ENCODE measurements around the gene VPS54. TPM values are rescaled to one million over a fixed set of nuclear protein-coding genes. Genes with fewer than 3 reads are reported as not detected.
"Not testable (repeated sequence)": the region's sequence is repeated elsewhere in the genome, so short reads cannot be mapped to it uniquely, and the experiment has no call there.

The VPS54 gene
- total RNA-seq, 1 donor = 18.8 TPM

- no peak for DNase-seq (ENCODE audit: insufficient read length, low spot score, missing footprints)
- Histone ChIP-seq H3K4me3 (ENCODE audit: insufficient read depth, low read length) (no peak overlapping the region), H3K27ac (ENCODE audit: low read depth, low read length) (no peak overlapping the region), H2AFZ (ENCODE audit: low read length) (no peak overlapping the region), H4K20me1 (ENCODE audit: insufficient read depth, low read length) (no peaks in the 10 kb centered on the region), H3K4me1 (ENCODE audit: insufficient read depth, low read length) (no peaks in the 10 kb centered on the region), H3K36me3 (ENCODE audit: insufficient read depth, low read length) (peaks cover 21% of the 10 kb centered on the region), H3K27me3 (ENCODE audit: insufficient read depth, low read length) (no peaks in the 10 kb centered on the region), H3K79me2 (ENCODE audit: insufficient read depth, low read length) (no peaks in the 10 kb centered on the region), H3K9me3 (ENCODE audit: low read depth, low read length) (no peaks in the 10 kb centered on the region), H3K4me2 (ENCODE audit: insufficient read depth, low read length) (no peak overlapping the region)
- TF ChIP-seq CTCF (IDR thresholded peaks at IDR 0.05; ENCODE audit: extremely low read depth, low read depth, low read length) = no peak
Observed at GRCh38 chr2:63976125-63976510, 43.1 kb downstream of the VPS54 start.

GRCh38 chr2:63975437-63976124 is 43.6 kb downstream of the VPS54 start:
- no peaks in the 10 kb centered on the region for H3K4me1 ChIP-seq (ENCODE audit: insufficient read depth, low read length)
- no peak overlapping the region for H3K4me2 ChIP-seq (ENCODE audit: insufficient read depth, low read length)
- no peak overlapping the region for H2AFZ ChIP-seq (ENCODE audit: low read length)
- H3K27me3 ChIP-seq (ENCODE audit: insufficient read depth, low read length) = no peaks in the 10 kb centered on the region
- TF ChIP-seq CTCF (IDR thresholded peaks at IDR 0.05; ENCODE audit: extremely low read depth, low read depth, low read length) = no peak
- no peaks in the 10 kb centered on the region for H3K79me2 ChIP-seq (ENCODE audit: insufficient read depth, low read length)
- peaks cover 21% of the 10 kb centered on the region for H3K36me3 ChIP-seq (ENCODE audit: insufficient read depth, low read length)
- H3K27ac ChIP-seq (ENCODE audit: low read depth, low read length) = no peak overlapping the region
- no peaks in the 10 kb centered on the region for H4K20me1 ChIP-seq (ENCODE audit: insufficient read depth, low read length)
- DNase-seq (ENCODE audit: insufficient read length, low spot score, missing footprints) = no peak
- H3K9me3 ChIP-seq (ENCODE audit: low read depth, low read length) = no peaks in the 10 kb centered on the region
- no peak overlapping the region for H3K4me3 ChIP-seq (ENCODE audit: insufficient read depth, low read length)

- not testable (repeated sequence) for H3K27me3 ChIP-seq (ENCODE audit: insufficient read depth, low read length); H2AFZ ChIP-seq (ENCODE audit: low read length); H3K27ac ChIP-seq (ENCODE audit: low read depth, low read length); H3K4me2 ChIP-seq (ENCODE audit: insufficient read depth, low read length); DNase-seq (ENCODE audit: insufficient read length, low spot score, missing footprints); H3K9me3 ChIP-seq (ENCODE audit: low read depth, low read length); H3K79me2 ChIP-seq (ENCODE audit: insufficient read depth, low read length); H3K4me3 ChIP-seq (ENCODE audit: insufficient read depth, low read length); H4K20me1 ChIP-seq (ENCODE audit: insufficient read depth, low read length); H3K4me1 ChIP-seq (ENCODE audit: insufficient read depth, low read length)
- H3K36me3 ChIP-seq (ENCODE audit: insufficient read depth, low read length) = peaks cover 21% of the 10 kb centered on the region
Observed at GRCh38 chr2:63975036-63975435, 44.2 kb downstream of the VPS54 start.

GRCh38 chr2:63962186-63962585 is 57.0 kb downstream of the VPS54 start:
- TF ChIP-seq CTCF (IDR thresholded peaks at IDR 0.05; ENCODE audit: extremely low read depth, low read depth, low read length) = no peak
- no peak overlapping the region for H3K4me3 ChIP-seq (ENCODE audit: insufficient read depth, low read length)
- H2AFZ ChIP-seq (ENCODE audit: low read length) = no peak overlapping the region
- DNase-seq (ENCODE audit: insufficient read length, low spot score, missing footprints) = no peak
- H3K4me1 ChIP-seq (ENCODE audit: insufficient read depth, low read length) = no peaks in the 10 kb centered on the region
- H3K79me2 ChIP-seq (ENCODE audit: insufficient read depth, low read length) = no peaks in the 10 kb centered on the region
- H3K27ac ChIP-seq (ENCODE audit: low read depth, low read length) = no peak overlapping the region
- H4K20me1 ChIP-seq (ENCODE audit: insufficient read depth, low read length) = no peaks in the 10 kb centered on the region
- peaks cover 6% of the 10 kb centered on the region for H3K36me3 ChIP-seq (ENCODE audit: insufficient read depth, low read length)
- H3K4me2 ChIP-seq (ENCODE audit: insufficient read depth, low read length) = no peak overlapping the region
- H3K27me3 ChIP-seq (ENCODE audit: insufficient read depth, low read length) = no peaks in the 10 kb centered on the region
- H3K9me3 ChIP-seq (ENCODE audit: low read depth, low read length) = no peaks in the 10 kb centered on the region

Data from osteoblast (primary cell).